A673 (cell line): ENCODE results near the gene TET3.

Experiments used
- CTCF ChIP-seq: fragments of 300-800, 200-600 bp; sonication (generic); conservative IDR thresholded peaks from 2 replicates; pipeline ENCODE4 v1.5.1; 2017; ENCODE audit warnings: low read depth, mild to moderate bottlenecking, antibody characterized with exemption, low read length, moderate library complexity, mixed read lengths
- EZH2 ChIP-seq: fragments of 200-600 bp; sonication (generic); IDR thresholded peaks from 2 replicates; pipeline ENCODE4 v1.6.1; 2017; ENCODE audit warnings: borderline replicate concordance, low read depth, mild to moderate bottlenecking, mixed read lengths, antibody characterized with exemption, low read length; ENCODE audit not compliant: poor library complexity, severe bottlenecking

DNA sequence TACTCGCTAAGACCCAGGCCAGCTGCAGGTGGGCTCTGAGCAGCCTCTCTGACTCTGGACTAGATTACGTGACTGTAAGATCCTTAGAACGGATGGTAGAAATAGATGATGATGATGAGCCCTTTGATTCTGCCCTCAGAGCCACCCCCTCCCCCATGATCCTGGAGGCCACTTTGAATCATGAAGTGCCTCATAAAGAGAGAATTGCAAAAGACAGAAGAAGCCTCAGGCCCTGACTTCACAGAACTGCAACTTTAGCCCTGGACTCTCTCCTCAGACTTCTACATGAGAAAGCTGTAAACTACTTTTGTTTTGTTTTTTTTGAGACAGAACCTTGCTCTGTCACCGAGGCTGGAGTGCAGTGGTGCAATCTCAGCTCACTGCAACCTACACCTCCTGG, 15.4 kb upstream of the TET3 start:
- TF ChIP-seq CTCF: no peak
- no peak for TF ChIP-seq EZH2
